HepG2 (cell line): ENCODE measurements around the gene VARS1. TPM values are rescaled to one million over a fixed set of nuclear protein-coding genes. Genes with fewer than 3 reads are reported as not detected.
A peak's percentile ranks its signal among the peaks of the same experiment; 100 is the strongest.

Experiments
- ATAC-seq: fragments of 200-7000 bp; cut with Tn5 transposase; 3 replicates; pipeline ENCODE4 v1.9.1; 2020; ENCODE audit warnings: mild to moderate bottlenecking, moderate library complexity
- BruUV-seq: library from RNA; stranded (reverse); fragments of 400-500 nt; replicated peaks from 2 replicates; lab custom pipeline; 2021; lab: Mats Ljungman, UMichigan
- CTCF ChIA-PET: fragments of 300-600 bp; formaldehyde crosslinking; extraction: SDS; loops from one replicate; lab custom pipeline; 2021; ENCODE audit warnings: low total read pairs, inconsistent platforms, low intra/inter-chr PET ratio; lab: Yijun Ruan, JAX
- POLR2A ChIA-PET: fragments of 350-600 bp; sonication (Branson Sonifier 250); formaldehyde crosslinking; loops from one replicate; lab custom pipeline; 2020; ENCODE audit warnings: antibody characterized with exemption, inconsistent platforms; lab: Yijun Ruan, JAX
- DNase-seq: peaks from one replicate; pipeline ENCODE4 v3.0.0-alpha.2; 2015; ENCODE audit warnings: low spot score
- FAIRE-seq: peaks from 3 replicates; lab custom pipeline; 2011; peaks lifted over from hg19 to GRCh38; lab: Jason Lieb, UNC
- H2AFZ ChIP-seq: one replicate; pipeline ENCODE4 v1.6.1; 2011; ENCODE audit warnings: low read length, inconsistent platforms
- H3K27ac ChIP-seq: fragments of 300-600 bp; 3 replicates; pipeline ENCODE4 v1.8.0; 2011; ENCODE audit warnings: mixed run types, mild to moderate bottlenecking, mixed read lengths, low read length, inconsistent platforms; ENCODE audit not compliant: insufficient read depth; ENCODE audit errors: extremely low read length
- H3K27me3 ChIP-seq, 2 experiments: fragments of 200-600 bp in 1 of 2; 2 replicates in 1 of 2; 3 replicates in 1 of 2; pipeline versions ENCODE4 v1.6.0 to v1.8.0; 2011; ENCODE audit warnings: low read length in 2 of 2, mild to moderate bottlenecking in 2 of 2, moderate library complexity in 2 of 2, inconsistent platforms in 1 of 2; ENCODE audit not compliant: insufficient read depth in 2 of 2, control insufficient read depth in 1 of 2
- H3K36me3 ChIP-seq, 2 experiments: fragments of 200-600 bp in 1 of 2; replicated peaks in 1 of 2; 2 replicates in 1 of 2; 3 replicates in 1 of 2; pipeline versions ENCODE4 v1.5.1 to v1.8.0; 2011; ENCODE audit warnings: low read length in 2 of 2, inconsistent platforms in 1 of 2; ENCODE audit not compliant: insufficient read depth in 2 of 2, control insufficient read depth in 1 of 2
- H3K4me1 ChIP-seq: 2 replicates; pipeline ENCODE4 v1.5.1; 2012; ENCODE audit warnings: low read length, inconsistent platforms; ENCODE audit not compliant: insufficient read depth
- H3K4me2 ChIP-seq: 2 replicates; pipeline ENCODE4 v1.6.0; 2011; ENCODE audit warnings: low read depth, low read length, inconsistent platforms
- H3K4me3 ChIP-seq, 3 experiments: fragments of 200-600 bp in 1 of 3; sonication (generic), shearing (Covaris generic) in 1 of 3; replicated peaks in 1 of 3; 2 replicates each; pipeline ENCODE4 v1.5.1; 2011 to 2016; ENCODE audit warnings: low read length in 3 of 3, inconsistent platforms in 2 of 3, low read depth in 2 of 3, mild to moderate bottlenecking in 2 of 3, control low read depth in 1 of 3, mixed read lengths in 1 of 3; ENCODE audit not compliant: insufficient read depth in 1 of 3
- H3K79me2 ChIP-seq: one replicate; pipeline ENCODE4 v1.6.1; 2011; ENCODE audit warnings: low read length, inconsistent platforms; ENCODE audit not compliant: insufficient read depth
- H3K9ac ChIP-seq: 2 replicates; pipeline ENCODE4 v1.6.0; 2011; ENCODE audit warnings: mild to moderate bottlenecking, low read depth, low read length, inconsistent platforms; ENCODE audit not compliant: insufficient read depth
- H3K9me3 ChIP-seq: 2 replicates; pipeline ENCODE4 v1.5.1; 2012; ENCODE audit warnings: mild to moderate bottlenecking, low read length
- H4K20me1 ChIP-seq: 2 replicates; pipeline ENCODE4 v1.6.0; 2011; ENCODE audit warnings: inconsistent platforms, mild to moderate bottlenecking, low read length, moderate library complexity; ENCODE audit not compliant: insufficient read depth
- KLF15 ChIP-seq: sonication (generic); formaldehyde crosslinking; IDR thresholded peaks from 2 replicates; pipeline ENCODE4 v1.8.1; 2023; ENCODE audit warnings: borderline replicate concordance, mild to moderate bottlenecking, inconsistent platforms, missing genetic modification reagents, mixed read lengths
- NAIF1 ChIP-seq: sonication (generic); formaldehyde crosslinking; IDR thresholded peaks from 2 replicates; pipeline ENCODE4 v1.5.0; 2020; ENCODE audit warnings: mild to moderate bottlenecking, missing genetic modification reagents, borderline replicate concordance
- NFYB ChIP-seq: sonication (generic); formaldehyde crosslinking; IDR thresholded peaks from 2 replicates; pipeline ENCODE4 v1.4.0; 2020; ENCODE audit warnings: missing genetic modification reagents
- PHB2 ChIP-seq: fragments of 450-650 bp; IDR thresholded peaks from 2 replicates; pipeline ENCODE4 v1.6.1; 2018; ENCODE audit not compliant: partially characterized antibody
- SRF ChIP-seq: IDR thresholded peaks from 2 replicates; pipeline ENCODE4 v1.6.1; 2011; ENCODE audit warnings: mild to moderate bottlenecking, low read depth, low read length, moderate library complexity
- TEAD3 ChIP-seq: optimal IDR thresholded peaks from 2 replicates; pipeline ENCODE3; 2016; ENCODE audit warnings: borderline replicate concordance
- ZNF10 ChIP-seq: sonication (generic); formaldehyde crosslinking; IDR thresholded peaks from 2 replicates; pipeline ENCODE4 v1.4.0; 2020; ENCODE audit warnings: mild to moderate bottlenecking, low read depth, missing genetic modification reagents, borderline replicate concordance
- ZNF121 ChIP-seq: sonication (generic); formaldehyde crosslinking; IDR thresholded peaks from 2 replicates; pipeline ENCODE4 v1.5.0; 2020; ENCODE audit warnings: mild to moderate bottlenecking, missing genetic modification reagents
- WGBS: methylation state at CpG from one replicate; pipeline ENCODE4 v1.1.6; 2017; ENCODE audit warnings: low lambda C conversion rate; 5-methylcytosine and 5-hydroxymethylcytosine counted together
- in situ Hi-C: cut with HindIII; loops from 2 replicates; pipeline ENCODE4 v1.10.0; 2017; ENCODE audit warnings: low pct_unique_long_range_greater_than_20kb; ENCODE audit not compliant: extremely low pct_ligation_motif_present
- intact Hi-C: fragments of 100-400 bp; cut with micrococcal nuclease; formaldehyde crosslinking; loops from one replicate; pipeline ENCODE4 v1.10.0; 2022; ENCODE audit not compliant: unreplicated experiment
- polyA plus RNA-seq, 8 experiments: library from polyadenylated mRNA; depleted of rRNA in 3 of 8; stranded (reverse) in 7 of 8; unstranded in 1 of 8; fragments of >200 nt; fragmentation: Illumina TruSeq in 4 of 8; extraction: Trizol in 4 of 8; gene quantifications; 2 replicates each; pipeline versions ENCODE4 v1.2.1 to v1.2.3, GENCODE V29; 2011 to 2016; ENCODE audit warnings: low read depth in 4 of 8, missing spikeins in 1 of 8, mixed read lengths in 1 of 8; ENCODE audit not compliant: insufficient read depth in 1 of 8
- total RNA-seq, 5 experiments: library from RNA; depleted of rRNA; stranded (reverse); fragments of >200 nt; fragmentation: Illumina TruSeq; extraction: Trizol; gene quantifications; 2 replicates each; pipeline ENCODE4 v1.2.3, GENCODE V29; 2016; ENCODE audit warnings: low read depth in 1 of 5
- TF ChIP-seq, protein P1 (sequence below): sonication (generic); formaldehyde crosslinking; IDR thresholded peaks from 2 replicates; pipeline ENCODE4 v1.4.0; 2020; ENCODE audit warnings: mild to moderate bottlenecking, low read depth, missing genetic modification reagents
- TF ChIP-seq, protein P2 (sequence below): sonication (generic); formaldehyde crosslinking; IDR thresholded peaks from 2 replicates; pipeline ENCODE4 v1.5.1; 2020; ENCODE audit warnings: mild to moderate bottlenecking, moderate library complexity, missing genetic modification reagents

The VARS1 gene
- total and polyA plus RNA-seq, 2 of the 13 experiments (the other 11 are each of a cell fraction or from before 2014, with no cell fraction given) = 14.7 to 56.1 TPM

DNA sequence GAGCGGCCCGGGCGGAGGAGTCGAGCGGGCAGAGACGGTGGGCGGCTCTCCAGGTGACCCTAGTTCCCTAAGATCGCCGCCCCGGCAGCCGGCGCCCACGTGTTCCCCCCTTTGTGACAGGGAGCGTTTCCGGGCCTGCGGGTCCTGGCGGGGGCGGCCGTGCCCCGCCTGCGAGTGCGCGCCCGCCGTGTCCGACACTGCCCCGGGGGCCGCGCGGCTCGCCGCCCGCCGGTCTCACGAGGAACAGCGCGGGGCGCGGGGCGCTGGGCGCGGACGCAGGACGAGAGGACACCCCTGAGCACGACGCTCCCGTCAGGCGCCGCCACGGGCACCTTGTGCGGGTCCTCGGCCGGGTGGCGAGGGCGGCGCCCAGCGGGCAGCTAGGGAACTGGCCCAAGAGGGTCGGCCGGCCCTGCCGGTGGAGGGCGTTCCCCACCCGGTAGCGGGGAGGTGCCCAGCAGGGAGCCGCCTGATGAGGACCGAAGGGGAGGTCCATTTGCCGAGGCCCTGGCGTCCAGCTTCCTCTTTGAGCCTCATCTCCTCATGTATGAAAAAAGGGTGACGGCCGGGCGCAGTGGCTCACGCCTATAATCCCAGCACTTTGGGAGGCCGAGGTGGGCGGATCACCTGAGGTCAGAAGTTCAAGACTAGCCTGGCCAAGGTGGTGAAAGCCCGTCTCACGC, at the start of gene VARS1 (continued):
- TF ChIP-seq ZNF10 (CRISPR knock-in tag) (no peak), PHB2 (no peak), NFYB (no peak), KLF15 (CRISPR knock-in tag) (no peak), SRF (no peak), NAIF1 (CRISPR knock-in tag) (no peak)
- TF ChIP-seq, protein P1, sequence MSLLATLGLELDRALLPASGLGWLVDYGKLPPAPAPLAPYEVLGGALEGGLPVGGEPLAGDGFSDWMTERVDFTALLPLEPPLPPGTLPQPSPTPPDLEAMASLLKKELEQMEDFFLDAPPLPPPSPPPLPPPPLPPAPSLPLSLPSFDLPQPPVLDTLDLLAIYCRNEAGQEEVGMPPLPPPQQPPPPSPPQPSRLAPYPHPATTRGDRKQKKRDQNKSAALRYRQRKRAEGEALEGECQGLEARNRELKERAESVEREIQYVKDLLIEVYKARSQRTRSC = no peak
- TF ChIP-seq, protein P2, sequence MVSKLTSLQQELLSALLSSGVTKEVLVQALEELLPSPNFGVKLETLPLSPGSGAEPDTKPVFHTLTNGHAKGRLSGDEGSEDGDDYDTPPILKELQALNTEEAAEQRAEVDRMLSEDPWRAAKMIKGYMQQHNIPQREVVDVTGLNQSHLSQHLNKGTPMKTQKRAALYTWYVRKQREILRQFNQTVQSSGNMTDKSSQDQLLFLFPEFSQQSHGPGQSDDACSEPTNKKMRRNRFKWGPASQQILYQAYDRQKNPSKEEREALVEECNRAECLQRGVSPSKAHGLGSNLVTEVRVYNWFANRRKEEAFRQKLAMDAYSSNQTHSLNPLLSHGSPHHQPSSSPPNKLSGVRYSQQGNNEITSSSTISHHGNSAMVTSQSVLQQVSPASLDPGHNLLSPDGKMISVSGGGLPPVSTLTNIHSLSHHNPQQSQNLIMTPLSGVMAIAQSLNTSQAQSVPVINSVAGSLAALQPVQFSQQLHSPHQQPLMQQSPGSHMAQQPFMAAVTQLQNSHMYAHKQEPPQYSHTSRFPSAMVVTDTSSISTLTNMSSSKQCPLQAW = peak; percentile 60

DNA sequence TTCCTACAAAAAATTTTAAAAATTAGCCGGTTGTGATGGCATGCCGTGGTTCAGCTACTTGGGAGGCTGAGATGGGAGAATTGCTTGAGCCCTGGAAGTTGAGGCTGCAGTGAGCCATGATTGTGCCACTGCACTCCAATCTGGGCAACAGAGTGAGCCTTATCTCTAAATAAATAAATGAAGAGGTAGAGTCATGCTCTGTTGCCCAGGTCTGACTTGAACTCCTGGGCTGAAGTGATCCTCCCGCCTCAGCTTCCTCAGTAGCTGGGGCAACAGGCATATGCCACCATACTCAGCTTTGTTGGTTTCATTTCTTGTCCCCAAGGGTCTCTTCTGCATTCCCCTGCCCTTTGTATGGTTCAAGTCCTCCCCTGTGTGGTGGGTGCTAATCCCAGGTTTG, 49.0 kb upstream of the VARS1 start:
- no peaks in the 10 kb centered on the region for H3K9me3 ChIP-seq
- CTCF ChIA-PET = no interaction called here
- 90% methylated on average over 3 of the region's 3 CpGs for WGBS
- no peak overlapping the region for H3K9ac ChIP-seq
- H3K27me3 ChIP-seq = no peaks in the 10 kb centered on the region
- peaks cover 7% of the 10 kb centered on the region; the same call in 1 of the 2 replicates for H4K20me1 ChIP-seq
- TF ChIP-seq ZNF121 (CRISPR knock-in tag) (peak; percentile 36; the same call in 1 of the 2 replicates), TEAD3 (CRISPR knock-in tag) (no peak)
- ATAC-seq (peak; percentile 9), DNase-seq (no peak), FAIRE-seq (no peak)
- no peak overlapping the region for H3K27ac ChIP-seq
- H3K4me2 ChIP-seq = no peak overlapping the region
- POLR2A ChIA-PET = interaction anchor here (1.2 to 15.7 kb wide), 8 partner anchors 8 to 108 kb away, joined by 3 to 264 read pairs (median 5); partner anchors contain the start of genes EHMT2, HSPA1B and NEU1
- no TSS peak for BruUV-seq
- H3K79me2 ChIP-seq = no peaks in the 10 kb centered on the region
- H2AFZ ChIP-seq = no peak overlapping the region
- peaks cover 14% of the 10 kb centered on the region for H3K4me1 ChIP-seq
- in situ Hi-C loops (no loop called here), intact Hi-C loops (no loop called here)
- no peaks in the 10 kb centered on the region; a peak in 2 of 5 replicates for H3K36me3 ChIP-seq
- H3K4me3 ChIP-seq = no peak overlapping the region
